Smooth muscle cell (in vitro differentiated cells): Measurements from ENCODE around the gene DAAM2. TPM values are rescaled to one million over a fixed set of nuclear protein-coding genes. Genes with fewer than 3 reads are reported as not detected.

Experiments
- DNase-seq: peaks from one replicate; lab custom pipeline; 2025; ENCODE audit not compliant: unreplicated experiment; lab: John Stamatoyannopoulos, UW
- H2AFZ ChIP-seq: fragments of 200-600 bp; sonication (generic); 2 replicates; pipeline ENCODE4 v1.6.0; 2016; ENCODE audit warnings: antibody characterized with exemption, low read depth, mild to moderate bottlenecking
- H3F3A ChIP-seq: fragments of 200-600 bp; sonication (generic); 2 replicates; pipeline ENCODE4 v1.6.0; 2017; ENCODE audit warnings: antibody characterized with exemption, low read depth
- H3K27ac ChIP-seq: fragments of 200-600 bp; sonication (generic); 2 replicates; pipeline ENCODE4 v1.5.1; 2016; ENCODE audit warnings: low read depth, mild to moderate bottlenecking
- H3K27me3 ChIP-seq: fragments of 200-600 bp; sonication (generic); 2 replicates; pipeline ENCODE4 v1.6.1; 2016; ENCODE audit warnings: low read depth, mild to moderate bottlenecking
- H3K36me3 ChIP-seq: fragments of 200-600 bp; sonication (generic); 2 replicates; pipeline ENCODE4 v1.5.1; 2016; ENCODE audit warnings: low read depth
- H3K4me1 ChIP-seq: fragments of 200-600 bp; sonication (generic); 2 replicates; pipeline ENCODE4 v1.5.1; 2016; ENCODE audit warnings: low read depth
- H3K4me2 ChIP-seq: fragments of 200-600 bp; sonication (generic); 2 replicates; pipeline ENCODE4 v1.6.0; 2016; ENCODE audit warnings: mild to moderate bottlenecking
- H3K4me3 ChIP-seq: fragments of 200-600 bp; sonication (generic); 2 replicates; pipeline ENCODE4 v1.5.1; 2016; ENCODE audit warnings: mild to moderate bottlenecking
- H3K79me2 ChIP-seq: fragments of 200-600 bp; sonication (generic); 2 replicates; pipeline ENCODE4 v1.6.0; 2016; ENCODE audit warnings: low read depth, mild to moderate bottlenecking
- H3K9ac ChIP-seq: fragments of 200-600 bp; sonication (generic); 2 replicates; pipeline ENCODE4 v1.6.0; 2016; ENCODE audit warnings: low read depth
- H3K9me3 ChIP-seq: fragments of 200-600 bp; sonication (generic); replicated peaks from 2 replicates; pipeline ENCODE4 v1.5.1; 2016; ENCODE audit warnings: low read depth
- H4K20me1 ChIP-seq: fragments of 200-600 bp; sonication (generic); 2 replicates; pipeline ENCODE4 v1.6.0; 2016; ENCODE audit warnings: low read depth
- WGBS: methylation state at CpG from one replicate; pipeline ENCODE4 v1.1.7; 2016; ENCODE audit warnings: low lambda C conversion rate; 5-methylcytosine and 5-hydroxymethylcytosine counted together
- polyA plus RNA-seq: library from polyadenylated mRNA; unstranded; fragments of >200 nt; fragmentation: Nextera tagmentation; extraction: Ambion mirVana; gene quantifications from 2 replicates; pipeline ENCODE4 v1.2.1, GENCODE V29; 2016
- total RNA-seq: library from RNA; depleted of rRNA; stranded (reverse); fragments of >200 nt; gene quantifications from 2 replicates; pipeline ENCODE4 v1.2.3, GENCODE V29; 2014
- TF ChIP-seq, protein P1 (sequence below): fragments of 200-600 bp; sonication (generic); IDR thresholded peaks from 2 replicates; pipeline ENCODE4 v1.5.1; 2017; ENCODE audit warnings: borderline replicate concordance, mild to moderate bottlenecking, antibody characterized with exemption; ENCODE audit not compliant: insufficient read depth, poor library complexity, severe bottlenecking

The DAAM2 gene
- total and polyA plus RNA-seq, 2 experiments from 2014 or later = 26.5 to 29.8 TPM

DNA sequence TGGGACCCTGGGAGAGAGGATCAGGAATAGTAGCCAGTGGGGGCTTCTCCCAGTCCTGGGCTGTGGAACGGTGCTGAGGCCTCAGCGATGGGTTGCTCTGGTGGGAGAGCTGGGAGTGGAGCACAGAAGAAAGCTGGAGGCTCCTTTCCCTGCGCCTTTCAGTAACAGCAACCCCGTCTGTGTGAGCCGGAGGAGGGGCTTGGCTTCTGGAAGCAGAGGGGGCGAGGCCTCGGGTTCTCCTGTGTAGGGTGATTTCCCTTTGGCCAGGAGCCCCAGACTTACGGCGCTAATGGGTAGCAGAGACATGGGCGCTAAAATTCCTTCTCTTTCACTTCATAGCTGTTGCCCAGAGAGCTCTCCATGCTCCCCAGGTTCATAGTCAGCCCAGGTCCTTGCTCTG lies 55.0 kb downstream of the DAAM2 start:
- H3K4me2 ChIP-seq = no peak overlapping the region
- no peaks in the 10 kb centered on the region for H3K36me3 ChIP-seq
- TF ChIP-seq, protein P1, sequence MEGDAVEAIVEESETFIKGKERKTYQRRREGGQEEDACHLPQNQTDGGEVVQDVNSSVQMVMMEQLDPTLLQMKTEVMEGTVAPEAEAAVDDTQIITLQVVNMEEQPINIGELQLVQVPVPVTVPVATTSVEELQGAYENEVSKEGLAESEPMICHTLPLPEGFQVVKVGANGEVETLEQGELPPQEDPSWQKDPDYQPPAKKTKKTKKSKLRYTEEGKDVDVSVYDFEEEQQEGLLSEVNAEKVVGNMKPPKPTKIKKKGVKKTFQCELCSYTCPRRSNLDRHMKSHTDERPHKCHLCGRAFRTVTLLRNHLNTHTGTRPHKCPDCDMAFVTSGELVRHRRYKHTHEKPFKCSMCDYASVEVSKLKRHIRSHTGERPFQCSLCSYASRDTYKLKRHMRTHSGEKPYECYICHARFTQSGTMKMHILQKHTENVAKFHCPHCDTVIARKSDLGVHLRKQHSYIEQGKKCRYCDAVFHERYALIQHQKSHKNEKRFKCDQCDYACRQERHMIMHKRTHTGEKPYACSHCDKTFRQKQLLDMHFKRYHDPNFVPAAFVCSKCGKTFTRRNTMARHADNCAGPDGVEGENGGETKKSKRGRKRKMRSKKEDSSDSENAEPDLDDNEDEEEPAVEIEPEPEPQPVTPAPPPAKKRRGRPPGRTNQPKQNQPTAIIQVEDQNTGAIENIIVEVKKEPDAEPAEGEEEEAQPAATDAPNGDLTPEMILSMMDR = no peak
- no peaks in the 10 kb centered on the region for H3K27me3 ChIP-seq
- H3K9me3 ChIP-seq = no peaks in the 10 kb centered on the region
- no peak for DNase-seq
- no peak overlapping the region for H3K27ac ChIP-seq
- WGBS = 87% methylated on average over 10 of the region's 10 CpGs
- no peak overlapping the region for H3K9ac ChIP-seq
- H4K20me1 ChIP-seq = peaks cover 10% of the 10 kb centered on the region
- no peak overlapping the region for H2AFZ ChIP-seq
- no peak overlapping the region for H3K4me3 ChIP-seq
- H3K4me1 ChIP-seq = no peaks in the 10 kb centered on the region
- H3F3A ChIP-seq = no peaks in the 10 kb centered on the region
- peaks cover 6% of the 10 kb centered on the region for H3K79me2 ChIP-seq

DNA sequence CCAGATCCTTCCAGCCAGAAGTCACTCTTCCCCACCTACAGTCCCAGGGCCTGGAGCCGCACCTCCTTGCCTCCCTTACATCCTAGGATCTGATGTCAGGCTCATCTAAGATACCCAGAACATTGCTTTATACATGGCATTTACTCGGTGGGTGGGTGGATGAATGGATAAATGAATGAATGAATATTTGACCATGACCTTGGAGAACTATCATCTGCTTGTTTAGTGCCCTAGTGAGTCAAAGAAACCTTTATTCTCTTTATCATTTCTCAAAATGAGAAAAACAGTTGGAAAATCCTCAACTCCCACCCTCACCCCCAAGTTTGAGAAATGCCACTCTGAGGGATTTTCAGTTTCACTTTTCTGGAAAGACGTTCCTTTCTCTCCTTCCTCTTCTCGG lies 56.0 kb downstream of the DAAM2 start:
- WGBS = 89% methylated on average over 4 of the region's 4 CpGs
- no peaks in the 10 kb centered on the region for H3K4me1 ChIP-seq

DNA sequence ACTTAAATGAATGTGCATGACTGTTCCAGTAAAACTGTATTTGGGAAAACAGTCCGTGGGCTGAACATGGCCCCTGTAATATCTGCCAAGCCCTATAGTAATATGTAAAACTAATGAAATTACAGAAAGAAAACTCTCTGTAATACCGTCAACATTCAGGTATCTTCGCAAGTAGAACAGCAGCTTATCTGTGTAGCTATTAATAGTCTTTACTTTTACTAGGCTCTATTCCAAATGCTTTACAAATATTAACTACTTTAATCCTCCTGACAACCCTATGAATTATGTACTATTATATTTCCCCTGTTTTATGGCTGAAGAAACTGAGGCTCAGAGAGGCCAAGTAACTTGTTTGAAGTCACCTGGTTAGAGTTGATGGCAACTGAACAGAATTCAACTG lies 57.1 kb downstream of the DAAM2 start:
- TF ChIP-seq, protein P1 = no peak
- Histone ChIP-seq H3F3A (no peaks in the 10 kb centered on the region), H3K27ac (no peak overlapping the region), H3K27me3 (no peaks in the 10 kb centered on the region), H2AFZ (no peak overlapping the region), H4K20me1 (peaks cover 6% of the 10 kb centered on the region), H3K79me2 (peaks cover 6% of the 10 kb centered on the region), H3K4me2 (peak overlapping the region; percentile 43), H3K9ac (no peak overlapping the region), H3K4me3 (no peak overlapping the region), H3K9me3 (no peaks in the 10 kb centered on the region), H3K36me3 (no peaks in the 10 kb centered on the region), H3K4me1 (no peaks in the 10 kb centered on the region)
- 92% methylated on average over 3 of the region's 3 CpGs for WGBS
- no peak for DNase-seq

More for the DNA sequence above, 56.0 kb downstream of the DAAM2 start:
- Histone ChIP-seq H2AFZ (no peak overlapping the region), H3K27me3 (no peaks in the 10 kb centered on the region), H3F3A (no peaks in the 10 kb centered on the region), H3K27ac (no peak overlapping the region), H3K9me3 (no peaks in the 10 kb centered on the region), H3K4me2 (no peak overlapping the region), H3K9ac (no peak overlapping the region), H4K20me1 (peaks cover 8% of the 10 kb centered on the region), H3K79me2 (peaks cover 6% of the 10 kb centered on the region), H3K36me3 (no peaks in the 10 kb centered on the region), H3K4me3 (no peak overlapping the region)
- TF ChIP-seq, protein P1 = no peak
- no peak for DNase-seq

DNA sequence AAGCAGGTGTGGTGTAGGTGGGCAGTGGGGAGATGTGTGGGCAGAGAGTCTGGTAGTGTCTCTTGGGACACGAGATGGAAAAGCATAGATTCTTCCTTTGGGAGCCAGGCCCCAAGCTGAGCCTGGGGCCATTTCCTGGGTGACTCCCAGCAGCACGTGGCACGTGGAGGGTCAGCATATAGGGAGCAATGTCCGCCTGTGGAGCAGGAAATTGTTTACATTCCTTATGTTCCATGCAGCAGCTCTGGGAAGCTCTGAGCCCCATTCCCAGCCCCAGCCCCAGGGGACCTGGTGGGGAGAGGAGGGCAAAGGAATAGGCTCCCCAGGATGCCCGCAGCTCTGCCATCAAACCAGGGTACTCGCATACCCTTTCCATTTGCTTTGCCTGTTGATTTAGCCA lies 57.6 kb downstream of the DAAM2 start:
- Histone ChIP-seq H4K20me1 (peaks cover 6% of the 10 kb centered on the region), H3K4me3 (no peak overlapping the region), H3K79me2 (peaks cover 6% of the 10 kb centered on the region), H3K9me3 (no peaks in the 10 kb centered on the region), H3K36me3 (no peaks in the 10 kb centered on the region), H3K27ac (no peak overlapping the region), H3K9ac (no peak overlapping the region), H3F3A (no peaks in the 10 kb centered on the region), H3K4me1 (no peaks in the 10 kb centered on the region), H3K27me3 (no peaks in the 10 kb centered on the region), H2AFZ (no peak overlapping the region), H3K4me2 (peak overlapping the region; percentile 43)
- WGBS = 46% methylated on average over 6 of the region's 6 CpGs
- TF ChIP-seq, protein P1 = no peak
- DNase-seq = no peak
